K562 (cell line): Measurements from ENCODE around the gene RPRML. TPM values are rescaled to one million over a fixed set of nuclear protein-coding genes. Genes with fewer than 3 reads are reported as not detected.

Source experiments
- ATAC-seq: fragments of 200-7000 bp; cut with Tn5 transposase; 3 replicates; pipeline ENCODE4 v1.9.1; 2020; ENCODE audit warnings: moderate library complexity
- BruUV-seq: library from RNA; stranded (reverse); fragments of 400-500 nt; replicated peaks from 2 replicates; lab custom pipeline; 2021; lab: Mats Ljungman, UMichigan
- CTCF ChIA-PET: fragments of 300-600 bp; formaldehyde crosslinking; extraction: SDS; loops from one replicate; lab custom pipeline; 2021; ENCODE audit warnings: low intra/inter-chr PET ratio; lab: Yijun Ruan, JAX
- POLR2A ChIA-PET: fragments of 300-600, 350-650 bp; sonication (Branson Sonifier 250); formaldehyde crosslinking; extraction: SDS; loops from one replicate; lab custom pipeline; 2021; ENCODE audit warnings: antibody characterized with exemption, inconsistent platforms; lab: Yijun Ruan, JAX
- DNase-seq, 4 experiments: peaks; one replicate each; pipeline versions ENCODE4 v3.0.0 to v3.0.0-alpha.2; 2011 to 2018; ENCODE audit warnings: low spot score in 3 of 4, mixed read lengths in 3 of 4; ENCODE audit errors: extremely low read depth in 1 of 4
- FAIRE-seq: peaks from 2 replicates; lab custom pipeline; 2011; peaks lifted over from hg19 to GRCh38; lab: Jason Lieb, UNC
- H2AFZ ChIP-seq: 2 replicates; pipeline ENCODE4 v1.6.0; 2011; ENCODE audit warnings: low read depth, low read length, control low read depth, inconsistent platforms
- H3K27ac ChIP-seq: fragments of 200-600 bp; 3 replicates; pipeline ENCODE4 v1.8.0; 2011; ENCODE audit warnings: low read depth, mild to moderate bottlenecking, control low read depth, inconsistent platforms, low read length, moderate library complexity, mixed read lengths; ENCODE audit errors: extremely low read depth
- H3K27me3 ChIP-seq, 2 experiments: fragments of 300-600 bp in 1 of 2; 2 replicates in 1 of 2; 3 replicates in 1 of 2; pipeline versions ENCODE4 v1.6.0 to v1.8.0; 2011; ENCODE audit warnings: inconsistent platforms in 2 of 2, low read length in 2 of 2, mild to moderate bottlenecking in 1 of 2, mixed read lengths in 1 of 2, moderate library complexity in 1 of 2; ENCODE audit not compliant: control insufficient read depth in 2 of 2, insufficient read depth in 2 of 2
- H3K36me3 ChIP-seq: fragments of 300-600 bp; 3 replicates; pipeline ENCODE4 v1.8.0; 2011; ENCODE audit warnings: mild to moderate bottlenecking, low read length, inconsistent platforms; ENCODE audit not compliant: control insufficient read depth, insufficient read depth
- H3K4me1 ChIP-seq, 2 experiments: fragments of 200-600 bp in 1 of 2; replicated peaks in 1 of 2; 2 replicates in 1 of 2; 3 replicates in 1 of 2; pipeline versions ENCODE4 v1.5.1 to v1.8.0; 2011; ENCODE audit warnings: inconsistent platforms in 2 of 2, low read length in 2 of 2, mild to moderate bottlenecking in 1 of 2, mixed read lengths in 1 of 2, moderate library complexity in 1 of 2; ENCODE audit not compliant: control insufficient read depth in 2 of 2, insufficient read depth in 2 of 2
- H3K4me2 ChIP-seq: 2 replicates; pipeline ENCODE4 v1.6.1; 2011; ENCODE audit warnings: low read length, control low read depth, inconsistent platforms, mixed read lengths; ENCODE audit not compliant: insufficient read depth
- H3K4me3 ChIP-seq: fragments of 200-600 bp; sonication (generic), shearing (Covaris generic); 2 replicates; pipeline ENCODE4 v1.5.1; 2016; ENCODE audit warnings: control low read depth, inconsistent platforms
- H3K79me2 ChIP-seq: fragments of 200-600 bp; 3 replicates; pipeline ENCODE4 v1.8.0; 2011; ENCODE audit warnings: low read length, inconsistent platforms; ENCODE audit not compliant: control insufficient read depth, insufficient read depth
- H3K9ac ChIP-seq, 2 experiments: 2 replicates each; pipeline versions ENCODE4 v1.6.0 to v1.6.1; 2011; ENCODE audit warnings: low read depth in 2 of 2, low read length in 2 of 2, control low read depth in 1 of 2, inconsistent platforms in 1 of 2, mild to moderate bottlenecking in 1 of 2, mixed read lengths in 1 of 2; ENCODE audit not compliant: insufficient read depth in 1 of 2
- H3K9me1 ChIP-seq: one replicate; pipeline ENCODE4 v1.6.0; 2011; ENCODE audit warnings: inconsistent platforms, mild to moderate bottlenecking, low read length, moderate library complexity; ENCODE audit not compliant: control insufficient read depth, insufficient read depth
- H3K9me3 ChIP-seq: replicated peaks from 2 replicates; pipeline ENCODE4 v1.5.1; 2011; ENCODE audit warnings: low read depth, low read length, inconsistent platforms; ENCODE audit not compliant: control insufficient read depth, insufficient read depth
- H4K20me1 ChIP-seq: replicated peaks from 2 replicates; pipeline ENCODE4 v1.6.1; 2011; ENCODE audit warnings: low read length, inconsistent platforms, mixed read lengths; ENCODE audit not compliant: control insufficient read depth, insufficient read depth
- ATF3 ChIP-seq, 2 experiments: fragments of 450-650 bp in 1 of 2; sonication (generic) in 1 of 2; formaldehyde crosslinking in 1 of 2; IDR thresholded peaks in 1 of 2; conservative IDR thresholded peaks in 1 of 2; 2 replicates each; pipeline versions ENCODE4 v1.6.1 to v1.8.1; 2016 to 2023; ENCODE audit warnings: mild to moderate bottlenecking in 2 of 2, moderate library complexity in 2 of 2, inconsistent platforms in 1 of 2, missing genetic modification reagents in 1 of 2
- RAD51 ChIP-seq: fragments of 450-650 bp; IDR thresholded peaks from 2 replicates; pipeline ENCODE4 v1.7.1; 2016; ENCODE audit warnings: low read depth, mild to moderate bottlenecking, borderline replicate concordance
- SREBF1 ChIP-seq: fragments of 150-350 bp; IDR thresholded peaks from 2 replicates; pipeline ENCODE4 v1.6.1; 2014; ENCODE audit warnings: antibody characterized with exemption, low read depth, low read length, borderline replicate concordance
- TFAM ChIP-seq: fragments of 250-450 bp; sonication (Bioruptor Pico); conservative IDR thresholded peaks from 2 replicates; pipeline ENCODE4 v1.5.0; 2021; ENCODE audit warnings: mild to moderate bottlenecking, moderate library complexity
- YY1 ChIP-seq, 3 experiments: IDR thresholded peaks; 2 replicates each; pipeline ENCODE4 v1.6.1; 2011; ENCODE audit warnings: low read length in 2 of 3, mild to moderate bottlenecking in 2 of 3, moderate library complexity in 2 of 3, borderline replicate concordance in 1 of 3, control low read depth in 1 of 3, low read depth in 1 of 3; ENCODE audit not compliant: insufficient read depth in 3 of 3, insufficient replicate concordance in 2 of 3, control insufficient read depth in 1 of 3, insufficient read length in 1 of 3; ENCODE audit errors: extremely low read depth in 1 of 3
- ZNF134 ChIP-seq: fragments of 250-450 bp; sonication (Bioruptor Pico); conservative IDR thresholded peaks from 2 replicates; pipeline ENCODE4 v1.4.0; 2020
- ZNF354B ChIP-seq: fragments of 250-450 bp; sonication (Bioruptor Pico); IDR thresholded peaks from 2 replicates; pipeline ENCODE4 v1.4.0; 2020
- ZNF668 ChIP-seq: fragments of 250-450 bp; sonication (Bioruptor Pico); IDR thresholded peaks from 2 replicates; pipeline ENCODE4 v1.8.0; 2022; ENCODE audit warnings: mild to moderate bottlenecking, inconsistent platforms
- ZNF75A ChIP-seq: fragments of 450-650 bp; formaldehyde crosslinking; IDR thresholded peaks from 2 replicates; pipeline ENCODE4 v1.4.0; 2020; ENCODE audit warnings: mild to moderate bottlenecking
- WGBS: fragments of 100-300 bp; shearing (Covaris generic); methylation state at CpG from one replicate; pipeline ENCODE4 v1.1.6; 2016; ENCODE audit warnings: low coverage, mixed read lengths; ENCODE audit not compliant: insufficient coverage; ENCODE audit errors: missing lambda C conversion rate; 5-methylcytosine and 5-hydroxymethylcytosine counted together
- in situ Hi-C: fragments of 300-500 bp; cut with MboI; formaldehyde crosslinking; loops from 4 replicates; pipeline ENCODE4 v1.15.0; 2018; ENCODE audit warnings: inconsistent platforms, mixed read lengths
- intact Hi-C: fragments of 100-400 bp; cut with micrococcal nuclease; formaldehyde crosslinking; loops from 2 replicates; pipeline ENCODE4 v1.14.2; 2022
- polyA plus RNA-seq, 8 experiments: library from polyadenylated mRNA; depleted of rRNA in 4 of 8; stranded (reverse) in 5 of 8; unstranded in 3 of 8; fragments of >200 nt; fragmentation: Nextera tagmentation in 2 of 8; fragmentation: Illumina TruSeq in 1 of 8; extraction: Ambion mirVana in 2 of 8; extraction: Trizol in 1 of 8; gene quantifications; 2 replicates each; pipeline versions ENCODE4 v1.2.1 to v1.2.3, GENCODE V29; 2011 to 2014; ENCODE audit warnings: inconsistent platforms in 1 of 8, missing spikeins in 1 of 8
- total RNA-seq, 7 experiments: library from RNA; depleted of rRNA in 6 of 7; stranded (reverse); fragments of >200 nt in 6 of 7; fragmentation: Illumina TruSeq in 2 of 7; extraction: Trizol in 2 of 7; gene quantifications; 2 replicates each; pipeline versions ENCODE4 v1.2.1 to v1.2.3, GENCODE V29; 2011 to 2021; ENCODE audit warnings: low replicate concordance in 1 of 7
- TF ChIP-seq, protein P1 (sequence below): fragments of 450-650 bp; IDR thresholded peaks from 2 replicates; pipeline ENCODE4 v1.6.1; 2018; ENCODE audit not compliant: partially characterized antibody
- TF ChIP-seq, protein P2 (sequence below): fragments of 150-350 bp; conservative IDR thresholded peaks from 2 replicates; pipeline ENCODE4 v1.6.1; 2014; ENCODE audit warnings: low read length

Gene RPRML
- total and polyA plus RNA-seq, 9 of the 15 experiments (the other 6 are each of a cell fraction or from before 2014, with no cell fraction given): not detected

DNA sequence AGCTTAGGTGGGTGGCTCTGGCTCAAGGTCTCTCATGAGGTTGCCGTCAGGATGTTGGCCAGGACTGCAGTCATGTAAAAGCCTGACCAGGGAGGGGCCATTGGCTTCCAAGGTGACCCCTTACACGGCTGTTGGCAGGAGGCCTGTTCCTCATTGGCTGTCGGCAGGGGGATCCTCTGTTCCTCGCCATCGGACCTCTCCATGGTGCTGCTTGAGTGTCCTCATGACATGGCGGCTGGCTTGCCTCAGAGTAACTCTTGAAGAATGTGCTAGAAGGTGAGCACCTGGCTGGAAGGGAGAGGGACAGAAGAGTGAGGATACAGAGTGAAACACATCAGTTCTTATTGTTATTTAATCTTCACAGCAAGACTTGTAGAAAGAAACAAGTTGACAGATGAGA lies 4.7 kb upstream of the RPRML start (continued):
- TF ChIP-seq, protein P1, sequence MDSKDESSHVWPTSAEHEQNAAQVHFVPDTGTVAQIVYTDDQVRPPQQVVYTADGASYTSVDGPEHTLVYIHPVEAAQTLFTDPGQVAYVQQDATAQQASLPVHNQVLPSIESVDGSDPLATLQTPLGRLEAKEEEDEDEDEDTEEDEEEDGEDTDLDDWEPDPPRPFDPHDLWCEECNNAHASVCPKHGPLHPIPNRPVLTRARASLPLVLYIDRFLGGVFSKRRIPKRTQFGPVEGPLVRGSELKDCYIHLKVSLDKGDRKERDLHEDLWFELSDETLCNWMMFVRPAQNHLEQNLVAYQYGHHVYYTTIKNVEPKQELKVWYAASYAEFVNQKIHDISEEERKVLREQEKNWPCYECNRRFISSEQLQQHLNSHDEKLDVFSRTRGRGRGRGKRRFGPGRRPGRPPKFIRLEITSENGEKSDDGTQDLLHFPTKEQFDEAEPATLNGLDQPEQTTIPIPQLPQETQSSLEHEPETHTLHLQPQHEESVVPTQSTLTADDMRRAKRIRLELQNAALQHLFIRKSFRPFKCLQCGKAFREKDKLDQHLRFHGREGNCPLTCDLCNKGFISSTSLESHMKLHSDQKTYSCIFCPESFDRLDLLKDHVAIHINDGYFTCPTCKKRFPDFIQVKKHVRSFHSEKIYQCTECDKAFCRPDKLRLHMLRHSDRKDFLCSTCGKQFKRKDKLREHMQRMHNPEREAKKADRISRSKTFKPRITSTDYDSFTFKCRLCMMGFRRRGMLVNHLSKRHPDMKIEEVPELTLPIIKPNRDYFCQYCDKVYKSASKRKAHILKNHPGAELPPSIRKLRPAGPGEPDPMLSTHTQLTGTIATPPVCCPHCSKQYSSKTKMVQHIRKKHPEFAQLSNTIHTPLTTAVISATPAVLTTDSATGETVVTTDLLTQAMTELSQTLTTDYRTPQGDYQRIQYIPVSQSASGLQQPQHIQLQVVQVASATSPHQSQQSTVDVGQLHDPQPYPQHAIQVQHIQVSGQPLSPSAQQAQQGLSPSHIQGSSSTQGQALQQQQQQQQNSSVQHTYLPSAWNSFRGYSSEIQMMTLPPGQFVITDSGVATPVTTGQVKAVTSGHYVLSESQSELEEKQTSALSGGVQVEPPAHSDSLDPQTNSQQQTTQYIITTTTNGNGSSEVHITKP: no peak
- no peak for TF ChIP-seq ZNF134
- TF ChIP-seq YY1 (IDR thresholded peaks at IDR 0.05; ENCODE audit: borderline replicate concordance in 1 of 3, control insufficient read depth in 1 of 3, extremely low read depth in 1 of 3, insufficient read depth in 3 of 3, insufficient read length in 1 of 3, insufficient replicate concordance in 2 of 3, low read depth in 1 of 3, low read length in 2 of 3): peak in 2 of 3 experiments; percentile 34 to 66

- no peak overlapping the region for H3K9ac ChIP-seq
- DNase-seq (no peak), FAIRE-seq (no peak), ATAC-seq (no peak)
- H3K9me3 ChIP-seq: no peaks in the 10 kb centered on the region
- CTCF ChIA-PET: no interaction called here
- H4K20me1 ChIP-seq: peaks cover 4% of the 10 kb centered on the region
- in situ Hi-C loops: loop anchor here (25.0 kb wide), 1 partner anchor 630 kb away; no protein-coding TSS in a partner anchor
- 0% methylated on average over 4 of the region's 6 CpGs for WGBS
- no peak overlapping the region for H2AFZ ChIP-seq
- H3K27ac ChIP-seq: no peak overlapping the region
- BruUV-seq: no TSS peak
- H3K9me1 ChIP-seq: no peaks in the 10 kb centered on the region
- POLR2A ChIA-PET: interaction anchor here (0.5 to 0.9 kb wide), 4 partner anchors 9 to 13 kb away, joined by 3 to 4 read pairs (median 3); no protein-coding TSS in a partner anchor
- no peak overlapping the region for H3K4me2 ChIP-seq
- H3K4me1 ChIP-seq: peaks cover 0 to 19% of the 10 kb centered on the region in 2 experiments; a peak in 3 of 5 replicates
- intact Hi-C loops: no loop called here
- no peaks in the 10 kb centered on the region for H3K36me3 ChIP-seq
- H3K79me2 ChIP-seq: no peaks in the 10 kb centered on the region
- peaks cover 29 to 52% of the 10 kb centered on the region in 2 experiments for H3K27me3 ChIP-seq
- no peak overlapping the region for H3K4me3 ChIP-seq
- TF ChIP-seq RAD51 (no peak), TFAM (no peak), ZNF668 (CRISPR knock-in tag) (no peak), ZNF354B (CRISPR knock-in tag) (no peak), ATF3 (IDR thresholded peaks at IDR 0.05) (no peak), ATF3 (CRISPR knock-in tag; conservative IDR thresholded peaks at IDR 0.05) (no peak), SREBF1 (no peak), ZNF75A (CRISPR knock-in tag) (no peak)
- TF ChIP-seq, protein P2, sequence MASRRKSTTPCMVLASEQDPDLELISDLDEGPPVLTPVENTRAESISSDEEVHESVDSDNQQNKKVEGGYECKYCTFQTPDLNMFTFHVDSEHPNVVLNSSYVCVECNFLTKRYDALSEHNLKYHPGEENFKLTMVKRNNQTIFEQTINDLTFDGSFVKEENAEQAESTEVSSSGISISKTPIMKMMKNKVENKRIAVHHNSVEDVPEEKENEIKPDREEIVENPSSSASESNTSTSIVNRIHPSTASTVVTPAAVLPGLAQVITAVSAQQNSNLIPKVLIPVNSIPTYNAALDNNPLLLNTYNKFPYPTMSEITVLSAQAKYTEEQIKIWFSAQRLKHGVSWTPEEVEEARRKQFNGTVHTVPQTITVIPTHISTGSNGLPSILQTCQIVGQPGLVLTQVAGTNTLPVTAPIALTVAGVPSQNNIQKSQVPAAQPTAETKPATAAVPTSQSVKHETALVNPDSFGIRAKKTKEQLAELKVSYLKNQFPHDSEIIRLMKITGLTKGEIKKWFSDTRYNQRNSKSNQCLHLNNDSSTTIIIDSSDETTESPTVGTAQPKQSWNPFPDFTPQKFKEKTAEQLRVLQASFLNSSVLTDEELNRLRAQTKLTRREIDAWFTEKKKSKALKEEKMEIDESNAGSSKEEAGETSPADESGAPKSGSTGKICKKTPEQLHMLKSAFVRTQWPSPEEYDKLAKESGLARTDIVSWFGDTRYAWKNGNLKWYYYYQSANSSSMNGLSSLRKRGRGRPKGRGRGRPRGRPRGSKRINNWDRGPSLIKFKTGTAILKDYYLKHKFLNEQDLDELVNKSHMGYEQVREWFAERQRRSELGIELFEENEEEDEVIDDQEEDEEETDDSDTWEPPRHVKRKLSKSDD: no peak
Measured at GRCh38 chr17:46982577-46982976, 3.5 kb upstream of the RPRML start.
